Muscle of leg (tissue), 11 donors: ENCODE measurements around the gene TRIM7. TPM values are rescaled to one million over a fixed set of nuclear protein-coding genes. Genes with fewer than 3 reads are reported as not detected.

Experiments used
- DNase-seq: peaks from one replicate; pipeline ENCODE4 v3.0.0; 2013
- H3K27ac ChIP-seq: one replicate; pipeline ENCODE4 v1.5.1; 2013; ENCODE audit warnings: mild to moderate bottlenecking, low read length, control low read depth
- H3K27me3 ChIP-seq: one replicate; pipeline ENCODE4 v1.6.1; 2013; ENCODE audit warnings: low read length; ENCODE audit not compliant: control insufficient read depth, insufficient read depth
- H3K36me3 ChIP-seq: one replicate; pipeline ENCODE4 v1.6.1; 2013; ENCODE audit warnings: low read length; ENCODE audit not compliant: control insufficient read depth, insufficient read depth
- H3K4me1 ChIP-seq: one replicate; pipeline ENCODE4 v1.6.1; 2013; ENCODE audit warnings: low read length; ENCODE audit not compliant: control insufficient read depth, insufficient read depth
- H3K4me3 ChIP-seq: one replicate; pipeline ENCODE4 v1.5.1; 2013; ENCODE audit warnings: low read length, control low read depth
- H3K9me3 ChIP-seq: replicated peaks from 2 replicates; pipeline ENCODE4 v1.6.1; 2013; ENCODE audit warnings: low read depth, low read length; ENCODE audit not compliant: control insufficient read depth
- WGBS: methylation state at CpG from one replicate; pipeline ENCODE4 v1.1.5; 2013; ENCODE audit warnings: missing lambda C conversion rate; ENCODE audit not compliant: insufficient coverage; 5-methylcytosine and 5-hydroxymethylcytosine counted together
- polyA plus RNA-seq, 8 donors: library from polyadenylated mRNA; unstranded; fragments of 120-200 nt; gene quantifications; one replicate each; pipeline versions ENCODE4 v1.2.1 to v1.2.3, GENCODE V29; 2013; ENCODE audit warnings: inconsistent platforms in 1 of 8, low replicate concordance in 1 of 8; ENCODE audit not compliant: insufficient read length in 8 of 8, insufficient read depth in 1 of 8
- total RNA-seq: library from RNA; stranded (reverse); fragments of 120-200 nt; gene quantifications from one replicate; pipeline ENCODE4 v1.2.4, GENCODE V29; 2013

Gene TRIM7
- total and polyA plus RNA-seq, 9 donors = 7.7 to 22.0 (median 15.0) TPM

DNA sequence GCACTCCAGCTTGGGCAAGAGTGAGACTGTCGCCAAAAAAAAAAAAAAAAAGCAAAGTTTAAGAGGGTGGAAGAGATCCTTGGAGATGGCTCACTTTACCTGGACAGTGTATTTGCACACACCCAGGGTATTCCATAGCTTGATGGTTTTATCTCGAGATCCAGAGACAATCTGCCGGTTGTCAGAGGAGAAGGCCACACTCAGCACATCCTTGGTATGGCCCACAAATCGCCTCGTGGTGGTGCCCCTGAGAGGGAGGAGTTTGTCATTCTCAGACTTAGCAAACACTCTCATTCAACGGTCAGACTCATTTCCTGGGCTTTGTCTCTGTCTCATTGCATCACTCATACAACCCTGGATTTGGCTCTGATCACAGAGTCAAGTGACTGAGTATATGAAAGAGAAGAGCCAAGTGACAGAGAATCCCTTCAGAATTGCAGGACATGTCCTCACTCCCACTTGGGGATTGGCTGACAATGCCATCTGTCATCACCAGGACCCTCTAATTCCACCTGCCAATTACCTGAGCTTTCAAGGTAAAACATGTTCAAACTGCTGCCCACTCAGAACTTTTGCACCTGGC lies 36.5 kb upstream of the TRIM7 start:
- Histone ChIP-seq H3K27ac (no peak overlapping the region), H3K4me3 (no peak overlapping the region), H3K9me3 (no peaks in the 10 kb centered on the region), H3K27me3 (no peaks in the 10 kb centered on the region), H3K36me3 (peaks cover 61% of the 10 kb centered on the region), H3K4me1 (peaks cover 31% of the 10 kb centered on the region)
- WGBS = 80% methylated on average over 2 of the region's 6 CpGs
- no peak for DNase-seq

DNA sequence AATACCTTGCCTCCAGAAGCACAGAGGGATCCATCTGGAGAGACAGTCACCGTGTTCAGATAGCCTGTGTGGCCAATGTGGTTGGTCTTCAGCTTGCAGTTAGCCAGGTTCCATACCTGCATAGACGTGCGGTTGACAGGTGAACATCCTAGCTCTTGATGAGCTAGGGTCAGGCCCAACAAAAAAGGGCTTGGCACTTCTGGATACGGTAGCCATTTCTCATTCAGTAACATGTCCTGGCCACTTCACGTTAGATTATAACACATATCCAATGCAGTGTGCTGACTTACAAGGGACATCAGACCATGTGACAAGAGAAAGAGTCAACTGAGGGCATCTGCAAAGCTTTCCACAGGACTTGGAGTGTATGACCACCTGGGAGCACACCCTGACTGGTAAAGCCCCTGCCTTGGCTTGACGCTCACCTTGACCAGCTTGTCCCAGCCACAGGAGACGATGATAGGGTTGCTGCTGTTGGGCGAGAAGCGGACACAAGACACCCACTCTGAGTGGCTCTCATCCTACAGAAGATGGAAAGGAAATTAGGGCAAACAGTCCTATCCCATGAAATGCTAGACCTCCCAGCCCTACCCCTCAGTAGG lies 34.2 kb upstream of the TRIM7 start:
- Histone ChIP-seq H3K27ac (no peak overlapping the region), H3K36me3 (peaks cover 83% of the 10 kb centered on the region), H3K9me3 (no peaks in the 10 kb centered on the region), H3K4me1 (peaks cover 25% of the 10 kb centered on the region), H3K27me3 (no peaks in the 10 kb centered on the region), H3K4me3 (no peak overlapping the region)
- DNase-seq = no peak
- WGBS = 82% methylated on average over 5 of the region's 9 CpGs

DNA sequence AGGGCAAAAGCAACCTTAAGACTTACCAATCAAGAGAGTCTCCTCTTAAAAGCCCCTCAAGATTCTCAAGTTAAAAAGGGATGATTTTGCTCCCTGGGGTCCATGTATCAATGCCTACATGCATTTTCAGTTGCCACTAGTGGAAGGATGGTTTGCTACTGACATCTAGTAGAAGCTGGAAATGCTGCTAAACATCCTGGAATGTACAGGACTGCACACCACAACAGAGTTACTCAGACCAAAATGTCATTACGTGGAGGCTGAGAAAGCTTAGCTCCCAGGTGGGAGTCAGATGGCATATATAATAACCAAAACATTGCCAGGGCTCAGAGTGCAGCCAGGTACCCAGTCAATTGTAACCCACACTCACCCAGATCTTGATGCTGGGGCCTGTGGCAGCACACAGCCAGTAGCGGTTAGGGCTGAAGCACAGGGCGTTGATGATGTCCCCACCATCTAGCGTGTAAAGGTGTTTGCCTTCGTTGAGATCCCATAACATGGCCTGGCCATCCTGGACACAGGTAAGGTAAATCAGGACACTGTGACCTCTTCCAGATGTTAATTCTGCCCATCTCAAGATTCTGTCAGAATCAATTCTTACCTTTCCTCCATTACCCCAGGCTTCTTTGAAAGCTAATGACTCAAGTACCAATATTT lies 32.9 kb upstream of the TRIM7 start:
- Histone ChIP-seq H3K9me3 (no peaks in the 10 kb centered on the region), H3K4me3 (no peak overlapping the region), H3K27ac (no peak overlapping the region), H3K36me3 (peaks cover 95% of the 10 kb centered on the region), H3K4me1 (peaks cover 24% of the 10 kb centered on the region), H3K27me3 (no peaks in the 10 kb centered on the region)
- WGBS = 98% methylated on average over 4 of the region's 5 CpGs
- DNase-seq = no peak

DNA sequence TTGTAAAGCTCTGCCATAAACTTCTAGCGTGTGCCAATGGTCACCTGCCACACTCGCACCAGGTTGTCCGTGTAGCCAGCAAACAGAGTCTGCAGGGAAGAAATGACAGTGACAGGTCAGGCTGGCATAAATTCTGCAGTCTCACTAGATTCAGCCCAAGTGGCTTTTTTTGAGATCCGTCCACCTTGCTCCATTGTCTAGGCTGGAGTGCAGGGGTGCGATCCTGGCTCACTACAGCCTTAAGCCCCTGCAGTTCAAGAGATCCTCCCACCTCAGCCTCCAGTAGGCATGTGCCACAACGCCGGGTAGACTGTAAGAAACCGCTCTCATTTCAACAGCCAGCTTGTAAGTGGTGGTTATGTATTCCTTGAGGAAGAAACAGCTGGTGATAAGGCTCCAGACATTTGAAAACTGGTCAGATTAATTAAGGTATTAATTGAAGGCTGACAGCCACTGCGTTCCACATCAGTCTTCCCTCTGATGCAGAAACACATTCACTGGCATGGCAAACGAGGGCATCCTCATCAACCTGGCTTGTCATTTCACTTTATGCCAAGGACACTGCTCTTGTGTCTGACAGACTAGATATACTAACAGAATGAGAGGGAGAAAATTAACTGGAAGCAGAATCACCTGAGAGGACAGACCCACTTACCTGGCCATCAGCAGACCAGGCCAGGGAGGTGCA lies 32.1 kb upstream of the TRIM7 start:
- Histone ChIP-seq H3K4me3 (no peak overlapping the region), H3K27me3 (no peaks in the 10 kb centered on the region), H3K27ac (no peak overlapping the region), H3K9me3 (no peaks in the 10 kb centered on the region), H3K36me3 (peaks cover 97% of the 10 kb centered on the region), H3K4me1 (peaks cover 21% of the 10 kb centered on the region)
- DNase-seq = no peak
- WGBS = 95% methylated on average over 6 of the region's 10 CpGs

DNA sequence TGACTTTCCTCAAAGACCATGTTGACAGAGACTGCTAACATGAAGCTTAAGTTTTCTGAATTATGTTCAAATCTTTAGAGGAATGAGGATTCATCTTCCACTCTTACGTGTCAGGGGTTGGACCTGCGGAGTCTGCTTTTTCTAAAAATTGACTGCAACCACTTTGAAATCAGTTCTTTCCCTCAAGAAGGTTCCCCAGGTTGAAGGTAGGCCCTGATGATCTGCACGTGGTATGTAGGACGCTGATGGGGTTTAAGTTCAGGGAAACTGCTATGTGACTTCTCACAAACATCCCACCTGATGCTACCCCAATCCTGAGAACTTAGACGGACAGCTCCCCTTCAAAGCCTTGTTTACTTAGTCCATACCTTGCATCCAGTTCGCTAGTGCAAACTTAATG lies 31.5 kb upstream of the TRIM7 start:
- Histone ChIP-seq H3K27ac (no peak overlapping the region), H3K4me3 (no peak overlapping the region), H3K36me3 (peaks cover 97% of the 10 kb centered on the region), H3K9me3 (no peaks in the 10 kb centered on the region), H3K27me3 (no peaks in the 10 kb centered on the region), H3K4me1 (peaks cover 14% of the 10 kb centered on the region)
- no CpG with 5 or more reads among the region's 6 CpGs for WGBS
- DNase-seq = no peak

DNA sequence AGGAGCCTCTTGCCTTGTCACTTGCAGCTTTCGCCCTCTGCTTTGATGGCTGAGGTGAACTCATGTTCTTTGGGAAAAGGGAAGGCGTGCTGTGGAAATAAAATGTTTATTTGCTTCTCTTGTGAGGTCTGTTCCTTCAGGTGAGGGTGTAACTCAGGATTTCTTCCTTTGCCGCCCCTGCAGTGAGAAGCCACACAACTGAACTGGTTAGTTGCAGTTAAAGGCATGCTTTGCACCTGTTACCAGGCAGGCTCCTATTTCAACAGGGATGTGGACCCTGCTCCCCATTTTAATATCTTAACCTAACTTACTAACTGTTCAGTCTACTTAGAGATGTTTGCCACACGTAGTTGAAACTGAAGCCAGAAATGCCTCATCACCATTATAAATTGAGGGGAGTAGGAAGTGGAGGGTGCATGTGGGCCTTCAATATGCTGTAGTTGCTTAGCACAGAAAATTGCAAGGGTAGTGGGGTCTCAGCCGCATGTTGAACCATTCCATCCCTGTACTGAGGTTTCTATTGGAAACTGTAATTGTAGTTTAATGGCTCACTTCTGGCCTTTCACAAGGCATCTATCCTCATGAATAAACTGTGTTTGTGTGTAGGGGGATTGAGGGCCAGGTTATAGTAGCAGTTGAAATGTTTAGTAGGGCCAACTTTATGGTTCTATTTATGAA lies 30.8 kb upstream of the TRIM7 start:
- Histone ChIP-seq H3K27me3 (no peaks in the 10 kb centered on the region), H3K9me3 (no peaks in the 10 kb centered on the region), H3K4me1 (peaks cover 13% of the 10 kb centered on the region), H3K36me3 (peaks cover 97% of the 10 kb centered on the region), H3K4me3 (no peak overlapping the region), H3K27ac (no peak overlapping the region)
- no peak for DNase-seq
- 89% methylated on average over 2 of the region's 5 CpGs for WGBS

DNA sequence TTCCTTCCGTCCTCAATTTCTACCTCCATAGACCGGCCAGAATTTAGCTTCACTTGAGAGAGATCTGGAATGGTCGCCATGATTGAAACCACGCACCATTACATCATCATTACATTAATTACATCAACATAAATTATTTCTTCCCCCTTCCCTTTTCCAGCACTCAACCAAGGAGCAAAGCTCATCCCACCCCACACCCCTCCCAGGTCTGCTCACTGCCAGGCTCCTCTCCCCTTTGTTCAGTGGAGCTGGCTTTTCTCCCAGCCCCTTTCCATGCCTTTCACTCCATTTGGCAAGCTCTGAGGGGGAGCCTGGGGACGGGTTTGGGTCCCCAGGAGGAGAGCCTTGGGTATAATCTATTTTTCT lies 30.3 kb upstream of the TRIM7 start:
- DNase-seq = no peak
- Histone ChIP-seq H3K4me3 (no peak overlapping the region), H3K4me1 (peaks cover 13% of the 10 kb centered on the region), H3K27ac (peak overlapping the region; percentile 3), H3K9me3 (no peaks in the 10 kb centered on the region), H3K36me3 (peaks cover 97% of the 10 kb centered on the region), H3K27me3 (no peaks in the 10 kb centered on the region)
- 46% methylated on average over 3 of the region's 5 CpGs for WGBS

DNA sequence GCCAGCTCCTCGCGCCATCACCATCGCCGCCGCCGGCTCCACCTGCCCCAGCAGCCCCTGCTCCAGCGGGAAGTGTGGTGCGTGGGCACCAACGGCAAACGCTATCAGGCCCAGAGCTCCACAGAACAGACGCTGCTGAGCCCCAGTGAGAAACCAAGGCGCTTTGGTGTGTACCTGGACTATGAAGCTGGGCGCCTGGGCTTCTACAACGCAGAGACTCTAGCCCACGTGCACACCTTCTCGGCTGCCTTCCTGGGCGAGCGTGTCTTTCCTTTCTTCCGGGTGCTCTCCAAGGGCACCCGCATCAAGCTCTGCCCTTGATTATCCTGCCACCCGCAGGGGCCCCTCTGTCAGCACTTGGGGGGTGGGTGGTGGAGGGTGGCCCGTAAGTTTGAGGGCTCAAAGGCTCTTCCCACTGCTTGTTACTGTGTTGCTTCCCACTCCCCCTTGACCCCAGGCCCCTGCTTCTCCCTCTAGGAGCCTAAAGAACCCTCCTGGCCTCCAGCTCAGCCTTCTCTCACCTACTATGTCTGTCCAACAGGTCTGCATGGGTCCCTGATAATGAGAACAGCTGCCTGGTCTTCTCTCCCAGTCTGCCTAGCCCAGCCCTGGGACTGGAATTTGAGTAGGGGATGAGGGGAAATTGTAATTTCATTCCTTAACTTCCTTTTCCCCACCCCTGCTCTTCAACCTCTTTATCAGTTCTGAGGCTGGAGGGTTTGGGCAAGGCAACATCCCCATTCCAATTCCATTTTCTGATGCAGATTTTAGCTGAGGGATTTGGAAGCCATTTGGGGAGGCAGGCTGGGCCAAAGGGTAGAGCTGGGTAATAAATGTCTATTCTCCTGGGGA lies 29.7 kb upstream of the TRIM7 start:
- no peak overlapping the region for H3K4me3 ChIP-seq
- H3K36me3 ChIP-seq = peaks cover 92% of the 10 kb centered on the region
- peak overlapping the region; percentile 3 for H3K27ac ChIP-seq
- DNase-seq = no peak
- H3K27me3 ChIP-seq = no peaks in the 10 kb centered on the region
- no peaks in the 10 kb centered on the region for H3K9me3 ChIP-seq
- WGBS = 88% methylated on average over 17 of the region's 22 CpGs
- H3K4me1 ChIP-seq = peaks cover 13% of the 10 kb centered on the region

DNA sequence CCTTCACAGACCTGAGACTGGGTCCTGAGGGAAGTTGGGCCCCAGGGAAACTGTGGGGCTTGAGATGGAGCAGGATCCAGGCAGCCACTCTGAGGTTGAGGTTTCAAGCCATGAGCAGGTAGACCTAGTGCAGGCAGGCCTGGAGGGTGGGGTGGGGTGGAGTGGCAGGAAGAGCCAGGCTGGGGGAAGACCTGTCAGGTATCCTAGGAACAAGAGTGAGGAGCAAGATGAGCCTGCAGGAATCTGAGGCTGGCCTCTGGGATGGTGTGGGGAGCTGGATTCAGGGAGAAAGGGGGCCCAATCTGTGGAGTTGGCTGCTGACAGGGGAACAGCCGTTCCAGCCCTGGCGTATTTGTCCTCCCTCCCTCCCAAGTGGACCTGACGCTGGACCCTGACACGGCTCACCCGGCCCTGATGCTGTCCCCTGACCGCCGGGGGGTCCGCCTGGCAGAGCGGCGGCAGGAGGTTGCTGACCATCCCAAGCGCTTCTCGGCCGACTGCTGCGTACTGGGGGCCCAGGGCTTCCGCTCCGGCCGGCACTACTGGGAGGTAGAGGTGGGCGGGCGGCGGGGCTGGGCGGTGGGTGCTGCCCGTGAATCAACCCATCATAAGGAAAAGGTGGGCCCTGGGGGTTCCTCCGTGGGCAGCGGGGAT lies 28.9 kb upstream of the TRIM7 start:
- no peaks in the 10 kb centered on the region for H3K9me3 ChIP-seq
- DNase-seq = no peak
- peaks cover 92% of the 10 kb centered on the region for H3K36me3 ChIP-seq
- no peak overlapping the region for H3K27ac ChIP-seq
- peaks cover 13% of the 10 kb centered on the region for H3K4me1 ChIP-seq
- 88% methylated on average over 22 of the region's 24 CpGs for WGBS
- no peaks in the 10 kb centered on the region for H3K27me3 ChIP-seq
- no peak overlapping the region for H3K4me3 ChIP-seq
